ENCODE measurements around the gene RNF208. TPM values are rescaled to one million over a fixed set of nuclear protein-coding genes. Genes with fewer than 3 reads are reported as not detected.

RNF208 gene
- total and polyA plus RNA-seq, 9 of the 15 experiments (the other 6 are each of a cell fraction or from before 2014, with no cell fraction given): 0.15 to 6.9 (median 0.50) TPM; not detected in 2

DNA sequence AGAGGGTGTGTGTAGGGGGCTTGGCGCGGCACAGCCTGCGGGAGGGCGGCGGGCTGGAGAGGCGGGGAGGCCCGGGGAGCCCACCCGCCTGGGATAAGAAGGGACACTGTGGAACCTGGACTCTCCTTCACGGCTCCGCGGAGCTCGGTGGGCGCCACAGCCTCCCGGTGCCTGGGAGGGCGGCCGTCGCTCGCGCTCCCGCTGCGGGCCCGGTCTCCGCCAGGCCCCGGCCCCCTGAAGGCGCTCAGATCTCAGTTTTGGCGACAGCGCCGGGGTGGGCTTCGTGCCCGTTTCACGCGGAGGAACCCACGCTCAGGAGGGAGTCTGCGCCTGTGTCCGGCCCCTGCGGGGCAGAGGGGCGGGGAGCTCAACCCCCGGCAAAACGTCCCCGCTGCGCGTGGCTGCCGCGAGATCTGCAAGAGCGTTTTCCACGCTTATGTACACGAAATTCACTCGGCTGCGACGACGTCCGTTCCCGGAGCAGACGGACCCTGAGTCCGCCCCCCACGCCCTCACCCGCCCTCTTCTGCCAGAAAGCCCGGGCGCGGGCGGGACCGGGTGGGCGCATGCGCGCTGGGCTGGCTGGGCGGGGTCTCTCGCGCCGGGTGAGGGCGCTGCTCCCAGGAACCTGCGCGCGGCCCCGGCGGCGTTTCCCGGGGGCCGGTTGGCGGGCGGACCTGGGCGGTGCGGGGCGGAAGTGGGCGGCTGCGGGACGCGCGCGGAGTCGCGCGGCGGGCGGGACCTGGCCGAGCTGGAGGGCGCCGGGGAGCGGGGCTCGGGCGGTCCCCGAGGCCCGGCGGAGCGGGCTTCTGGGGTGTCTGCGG, 32.8 kb upstream of the RNF208 start, which contains the start of gene NELFB (continued):
- TF ChIP-seq AFF4 (CRISPR knock-in tag; IDR thresholded peaks at IDR 0.05) (no peak), USF2 (CRISPR knock-in tag; IDR thresholded peaks at IDR 0.05) (no peak), ZNF785 (CRISPR knock-in tag; IDR thresholded peaks at IDR 0.05) (no peak), ZNF707 (CRISPR knock-in tag; conservative IDR thresholded peaks at IDR 0.05) (no peak), RNF219 (CRISPR knock-in tag; IDR thresholded peaks at IDR 0.05) (no peak)
- TF ChIP-seq, protein P1, sequence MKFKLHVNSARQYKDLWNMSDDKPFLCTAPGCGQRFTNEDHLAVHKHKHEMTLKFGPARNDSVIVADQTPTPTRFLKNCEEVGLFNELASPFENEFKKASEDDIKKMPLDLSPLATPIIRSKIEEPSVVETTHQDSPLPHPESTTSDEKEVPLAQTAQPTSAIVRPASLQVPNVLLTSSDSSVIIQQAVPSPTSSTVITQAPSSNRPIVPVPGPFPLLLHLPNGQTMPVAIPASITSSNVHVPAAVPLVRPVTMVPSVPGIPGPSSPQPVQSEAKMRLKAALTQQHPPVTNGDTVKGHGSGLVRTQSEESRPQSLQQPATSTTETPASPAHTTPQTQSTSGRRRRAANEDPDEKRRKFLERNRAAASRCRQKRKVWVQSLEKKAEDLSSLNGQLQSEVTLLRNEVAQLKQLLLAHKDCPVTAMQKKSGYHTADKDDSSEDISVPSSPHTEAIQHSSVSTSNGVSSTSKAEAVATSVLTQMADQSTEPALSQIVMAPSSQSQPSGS (CRISPR knock-in tag; IDR thresholded peaks at IDR 0.05): no peak

Measured in K562 (cell line).